GM12891 (cell line): Measurements from ENCODE around the gene RTN3.

Experiments used
- PAX5 ChIP-seq: IDR thresholded peaks from 2 replicates; pipeline ENCODE4 v1.6.1; 2011; ENCODE audit warnings: low read length, moderate library complexity, mild to moderate bottlenecking; ENCODE audit not compliant: insufficient read depth, severe bottlenecking
- POLR2A ChIP-seq: IDR thresholded peaks from 2 replicates; pipeline ENCODE4 v1.6.1; 2011; ENCODE audit warnings: low read depth, low read length, control low read depth
- POLR2AphosphoS5 ChIP-seq: IDR thresholded peaks from 2 replicates; pipeline ENCODE4 v1.6.1; 2011; ENCODE audit warnings: low read depth, low read length, control low read depth

DNA sequence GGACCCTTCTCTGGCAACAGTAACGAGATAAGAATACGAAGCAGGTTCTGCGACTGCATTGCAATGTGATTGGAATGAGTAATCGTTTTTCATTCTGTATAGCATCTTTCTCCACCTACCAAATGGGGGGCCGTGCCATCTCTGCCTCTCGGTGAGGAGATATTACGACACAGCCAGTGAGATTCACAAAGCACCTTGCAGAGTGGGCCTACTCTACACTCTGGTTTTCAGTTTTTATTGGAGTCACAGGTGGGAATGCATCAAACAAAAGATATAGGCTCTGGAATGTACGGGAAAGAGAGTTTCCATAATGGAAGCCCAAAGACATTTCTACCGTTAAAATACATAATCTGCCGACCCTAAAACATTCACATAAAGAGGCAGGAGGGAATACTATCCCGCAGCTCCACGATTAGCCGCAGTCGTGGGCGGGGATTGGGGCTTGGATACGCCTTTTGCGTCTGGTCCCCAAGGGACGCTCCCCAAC, 423 bp upstream of the RTN3 start:
- no peak for TF ChIP-seq POLR2AphosphoS5
- no peak for TF ChIP-seq POLR2A
- TF ChIP-seq PAX5 = no peak
